WTC11 (cell line): ENCODE results near the gene ARHGAP40. TPM values are rescaled to one million over a fixed set of nuclear protein-coding genes. Genes with fewer than 3 reads are reported as not detected.

ENCODE experiments used
- ATAC-seq: fragments of 200-7000 bp; cut with Tn5 transposase; 2 replicates; pipeline ENCODE4 v1.10.0; 2021; ENCODE audit warnings: mild to moderate bottlenecking, moderate library complexity
- CTCF ChIA-PET: fragments of 300-600 bp; sonication (Branson Sonifier 250); formaldehyde crosslinking; loops from one replicate; lab custom pipeline; 2021; ENCODE audit warnings: antibody characterized with exemption; lab: Charles Lee
- POLR2A ChIA-PET: fragments of 350-600 bp; sonication (Branson Sonifier 250); formaldehyde crosslinking; loops from one replicate; lab custom pipeline; 2021; ENCODE audit warnings: antibody characterized with exemption; lab: Charles Lee
- DNase-seq: peaks from one replicate; pipeline ENCODE4 v3.0.0; 2021; ENCODE audit warnings: low spot score
- H3K27ac Mint-ChIP-seq: 2 replicates; pipeline ENCODE4 v1.8.0; 2021; ENCODE audit warnings: mixed read lengths
- H3K27me3 Mint-ChIP-seq: 2 replicates; pipeline ENCODE4 v1.8.0; 2021; ENCODE audit warnings: low read depth, mild to moderate bottlenecking, moderate library complexity, mixed read lengths
- H3K36me3 Mint-ChIP-seq: 2 replicates; pipeline ENCODE4 v1.8.0; 2021; ENCODE audit warnings: mixed read lengths
- H3K4me1 Mint-ChIP-seq: 2 replicates; pipeline ENCODE4 v1.8.0; 2022; ENCODE audit warnings: mixed read lengths
- H3K4me3 Mint-ChIP-seq: 2 replicates; pipeline ENCODE4 v1.8.0; 2021; ENCODE audit warnings: mild to moderate bottlenecking, moderate library complexity, mixed read lengths
- H3K9me3 Mint-ChIP-seq: 2 replicates; pipeline ENCODE4 v1.8.0; 2021; ENCODE audit warnings: mixed read lengths
- ATF1 ChIP-seq: sonication (generic); formaldehyde crosslinking; IDR thresholded peaks from 2 replicates; pipeline ENCODE4 v1.8.1; 2023; ENCODE audit warnings: mild to moderate bottlenecking, moderate library complexity, missing genetic modification reagents
- ATF3 ChIP-seq: sonication (generic); formaldehyde crosslinking; conservative IDR thresholded peaks from 2 replicates; pipeline ENCODE4 v1.8.1; 2022; ENCODE audit warnings: mild to moderate bottlenecking, missing genetic modification reagents
- CDX4 ChIP-seq: fragments of 250-450 bp; sonication (Bioruptor Pico); IDR thresholded peaks from 2 replicates; pipeline ENCODE4 v1.9.0; 2021; ENCODE audit warnings: moderate library complexity, mild to moderate bottlenecking, inconsistent platforms, borderline replicate concordance
- ELF4 ChIP-seq: sonication (generic); formaldehyde crosslinking; IDR thresholded peaks from 2 replicates; pipeline ENCODE4 v1.8.1; 2022; ENCODE audit warnings: low read depth, mild to moderate bottlenecking, moderate library complexity, missing genetic modification reagents
- ERG ChIP-seq: fragments of 250-450 bp; sonication (Bioruptor Pico); IDR thresholded peaks from 2 replicates; pipeline ENCODE4 v1.8.0; 2021; ENCODE audit warnings: mild to moderate bottlenecking
- ETV6 ChIP-seq: sonication (generic); formaldehyde crosslinking; IDR thresholded peaks from 2 replicates; pipeline ENCODE4 v1.8.1; 2022; ENCODE audit warnings: mild to moderate bottlenecking, missing genetic modification reagents
- FOXJ3 ChIP-seq: sonication (generic); formaldehyde crosslinking; IDR thresholded peaks from 2 replicates; pipeline ENCODE4 v1.9.0; 2021; ENCODE audit warnings: missing genetic modification reagents, mild to moderate bottlenecking, borderline replicate concordance
- FOXK1 ChIP-seq: sonication (generic); formaldehyde crosslinking; IDR thresholded peaks from 2 replicates; pipeline ENCODE4 v1.8.0; 2022; ENCODE audit warnings: mild to moderate bottlenecking, moderate library complexity, missing genetic modification reagents
- FOXP1 ChIP-seq: sonication (generic); formaldehyde crosslinking; IDR thresholded peaks from 2 replicates; pipeline ENCODE4 v1.8.0; 2022; ENCODE audit warnings: missing genetic modification reagents, mild to moderate bottlenecking, moderate library complexity, borderline replicate concordance
- GABPB1 ChIP-seq: sonication (generic); formaldehyde crosslinking; IDR thresholded peaks from 2 replicates; pipeline ENCODE4 v1.8.1; 2023; ENCODE audit warnings: mild to moderate bottlenecking, missing genetic modification reagents
- GTF2I ChIP-seq: fragments of 250-450 bp; sonication (Bioruptor Pico); conservative IDR thresholded peaks from 2 replicates; pipeline ENCODE4 v1.4.0; 2021; ENCODE audit warnings: mild to moderate bottlenecking
- HMGXB4 ChIP-seq: sonication (generic); formaldehyde crosslinking; IDR thresholded peaks from 2 replicates; pipeline ENCODE4 v1.8.1; 2023; ENCODE audit warnings: mild to moderate bottlenecking, moderate library complexity, missing genetic modification reagents
- IRF1 ChIP-seq: sonication (generic); formaldehyde crosslinking; IDR thresholded peaks from 2 replicates; pipeline ENCODE4 v1.8.0; 2023; ENCODE audit warnings: missing genetic modification reagents
- MXD4 ChIP-seq: fragments of 250-450 bp; sonication (Bioruptor Pico); IDR thresholded peaks from 2 replicates; pipeline ENCODE4 v1.8.0; 2021; ENCODE audit warnings: mild to moderate bottlenecking, moderate library complexity, borderline replicate concordance
- MYBL2 ChIP-seq: sonication (generic); formaldehyde crosslinking; IDR thresholded peaks from 2 replicates; pipeline ENCODE4 v1.8.1; 2023; ENCODE audit warnings: mild to moderate bottlenecking, moderate library complexity, missing genetic modification reagents
- NR3C1 ChIP-seq: sonication (generic); formaldehyde crosslinking; conservative IDR thresholded peaks from 2 replicates; pipeline ENCODE4 v1.8.1; 2023; ENCODE audit warnings: low read depth, mild to moderate bottlenecking, missing genetic modification reagents
- SOX15 ChIP-seq: fragments of 250-450 bp; sonication (Bioruptor Pico); IDR thresholded peaks from 2 replicates; pipeline ENCODE4 v1.9.0; 2021; ENCODE audit warnings: mild to moderate bottlenecking
- TEAD1 ChIP-seq: sonication (generic); formaldehyde crosslinking; IDR thresholded peaks from 2 replicates; pipeline ENCODE4 v1.8.0; 2022; ENCODE audit warnings: mild to moderate bottlenecking, missing genetic modification reagents
- TP53 ChIP-seq: sonication (generic); formaldehyde crosslinking; IDR thresholded peaks from 2 replicates; pipeline ENCODE4 v1.8.1; 2023; ENCODE audit warnings: mild to moderate bottlenecking, missing genetic modification reagents
- USF1 ChIP-seq: sonication (generic); formaldehyde crosslinking; IDR thresholded peaks from 2 replicates; pipeline ENCODE4 v1.8.0; 2022; ENCODE audit warnings: mild to moderate bottlenecking, missing genetic modification reagents
- USF2 ChIP-seq: sonication (generic); formaldehyde crosslinking; IDR thresholded peaks from 2 replicates; pipeline ENCODE4 v1.8.1; 2023; ENCODE audit warnings: mild to moderate bottlenecking, missing genetic modification reagents, moderate library complexity
- ZNF671 ChIP-seq: fragments of 250-450 bp; sonication (Bioruptor Pico); IDR thresholded peaks from 2 replicates; pipeline ENCODE4 v1.8.0; 2021; ENCODE audit warnings: mild to moderate bottlenecking
- ZSCAN18 ChIP-seq: fragments of 250-450 bp; sonication (Bioruptor Pico); IDR thresholded peaks from 2 replicates; pipeline ENCODE4 v2.1.2; 2022; ENCODE audit warnings: mild to moderate bottlenecking, moderate library complexity
- total RNA-seq: library from RNA; stranded (reverse); gene quantifications from 3 replicates; pipeline ENCODE4 v1.2.3, GENCODE V29; 2021

The ARHGAP40 gene
- total RNA-seq, 1 experiment from 2014 or later: 0.72 TPM

GRCh38 chr20:38674092-38674764 is 72.6 kb downstream of the ARHGAP40 start (continued):
- TF ChIP-seq NR3C1 (CRISPR knock-in tag) (no peak), ATF1 (no peak), SOX15 (CRISPR knock-in tag) (no peak), MYBL2 (CRISPR knock-in tag) (peak; percentile 44; the same call in 1 of the 2 replicates), USF1 (CRISPR knock-in tag) (0 out of 2 replicates have a peak, but pooled peaks have one; percentile 10), TP53 (CRISPR knock-in tag) (no peak), USF2 (CRISPR knock-in tag) (0 out of 2 replicates have a peak, but pooled peaks have one; percentile 18), FOXK1 (CRISPR knock-in tag) (0 out of 2 replicates have a peak, but pooled peaks have one; percentile 21), MXD4 (CRISPR knock-in tag) (no peak), GABPB1 (no peak), FOXP1 (CRISPR knock-in tag) (peak; percentile 74), GTF2I (CRISPR knock-in tag) (no peak)

- ATAC-seq: no peak
- H3K27me3 Mint-ChIP-seq: peaks cover 75% of the 10 kb centered on the region
- no peak overlapping the region for H3K27ac Mint-ChIP-seq
- TF ChIP-seq HMGXB4 (CRISPR knock-in tag) (no peak), CDX4 (CRISPR knock-in tag) (no peak), ZNF671 (CRISPR knock-in tag) (no peak), USF2 (CRISPR knock-in tag) (no peak)
- TF ChIP-seq, all 79 proteins: peak for 0
- H3K9me3 Mint-ChIP-seq: no peaks in the 10 kb centered on the region
- DNase-seq: no peak
- peaks cover 40% of the 10 kb centered on the region for H3K4me1 Mint-ChIP-seq
- H3K36me3 Mint-ChIP-seq: no peaks in the 10 kb centered on the region
- ChIA-PET POLR2A (interaction anchor here (1.0 kb wide), 1 partner anchor 51 kb away, joined by 5 read pairs; no protein-coding TSS in a partner anchor), CTCF (interaction anchor here (0.6 to 2.2 kb wide), 7 partner anchors 9 to 219 kb away, joined by 3 to 51 read pairs (median 5); partner anchors contain the start of genes ACTR5 and SLC32A1)
- H3K4me3 Mint-ChIP-seq: peak overlapping the region; percentile 74
Observed at GRCh38 chr20:38674765-38675133, 73.1 kb downstream of the ARHGAP40 start.

- CTCF ChIA-PET: no interaction called here
- H3K4me3 Mint-ChIP-seq: no peak overlapping the region
- DNase-seq: no peak
- POLR2A ChIA-PET: no interaction called here
- ATAC-seq: no peak
- H3K27me3 Mint-ChIP-seq: peaks cover 76% of the 10 kb centered on the region
- no peaks in the 10 kb centered on the region for H3K36me3 Mint-ChIP-seq
- no peak overlapping the region for H3K27ac Mint-ChIP-seq
- peaks cover 26% of the 10 kb centered on the region for H3K4me1 Mint-ChIP-seq
- no peaks in the 10 kb centered on the region for H3K9me3 Mint-ChIP-seq
- no peak for TF ChIP-seq ZSCAN18 (CRISPR knock-in tag)
- TF ChIP-seq ERG (CRISPR knock-in tag): no peak
- TF ChIP-seq TEAD1: no peak
- no peak for TF ChIP-seq ETV6 (CRISPR knock-in tag)
- TF ChIP-seq IRF1 (CRISPR knock-in tag): no peak
- TF ChIP-seq FOXJ3 (CRISPR knock-in tag): no peak
- TF ChIP-seq ELF4 (CRISPR knock-in tag): no peak
- TF ChIP-seq ATF3 (CRISPR knock-in tag): no peak
- no peak for TF ChIP-seq USF2 (CRISPR knock-in tag)
Observed at GRCh38 chr20:38676576-38676975, 75.0 kb downstream of the ARHGAP40 start.
